Stimulated activated CD4-positive, alpha-beta T cell treated with anti-CD3 and anti-CD28 coated beads, Interleukin-4, amount 100 ng/mL, for 24 hours (primary cell): ENCODE results near the gene TMEM178A.
"Not testable (repeated sequence)": the region's sequence is repeated elsewhere in the genome, so short reads cannot be mapped to it uniquely, and the experiment has no call there.

Source experiments
- DNase-seq: peaks from one replicate; pipeline ENCODE4 v3.0.0-alpha.2; 2020

TMEM178A gene

DNA sequence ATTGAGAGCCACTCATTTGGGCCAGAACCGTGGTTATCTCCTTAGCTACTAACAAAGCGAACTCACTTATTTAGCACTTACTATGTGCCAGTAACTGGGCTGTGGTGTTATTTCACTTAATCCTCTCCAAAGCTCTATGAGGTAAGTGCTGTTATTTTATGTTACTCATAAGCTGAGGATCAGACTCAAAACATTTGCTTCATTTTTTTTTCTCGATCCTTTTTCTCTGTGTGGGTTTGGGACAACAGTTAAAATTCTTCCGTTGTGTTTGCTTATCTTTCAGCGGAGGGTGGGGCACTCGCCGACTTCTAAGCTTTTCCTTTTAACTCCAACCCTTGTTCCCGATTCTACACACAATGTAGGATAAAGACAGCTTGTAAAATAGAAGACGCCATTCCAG lies 52.8 kb downstream of the TMEM178A start:
- DNase-seq = no peak

DNA sequence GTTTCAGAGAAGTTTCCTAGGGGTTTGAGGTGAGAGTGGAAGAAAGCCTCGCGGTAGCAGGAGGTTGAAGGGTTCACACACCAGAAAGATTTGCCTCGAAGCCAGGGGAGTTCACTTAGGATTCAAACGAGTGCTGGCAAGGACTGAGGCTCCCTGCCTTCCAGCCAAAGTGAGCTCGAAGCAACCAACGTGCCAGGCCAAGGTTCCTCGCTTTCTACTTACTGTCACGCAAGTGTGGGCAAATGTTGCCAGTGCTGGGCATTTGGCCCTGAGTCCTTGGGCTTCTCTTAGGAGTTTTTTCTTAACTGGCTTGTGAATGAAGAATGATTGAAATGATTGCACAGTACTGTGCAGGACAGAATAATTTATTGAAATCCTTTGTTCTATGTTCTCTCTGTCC lies 53.6 kb downstream of the TMEM178A start:
- DNase-seq = no peak

DNA sequence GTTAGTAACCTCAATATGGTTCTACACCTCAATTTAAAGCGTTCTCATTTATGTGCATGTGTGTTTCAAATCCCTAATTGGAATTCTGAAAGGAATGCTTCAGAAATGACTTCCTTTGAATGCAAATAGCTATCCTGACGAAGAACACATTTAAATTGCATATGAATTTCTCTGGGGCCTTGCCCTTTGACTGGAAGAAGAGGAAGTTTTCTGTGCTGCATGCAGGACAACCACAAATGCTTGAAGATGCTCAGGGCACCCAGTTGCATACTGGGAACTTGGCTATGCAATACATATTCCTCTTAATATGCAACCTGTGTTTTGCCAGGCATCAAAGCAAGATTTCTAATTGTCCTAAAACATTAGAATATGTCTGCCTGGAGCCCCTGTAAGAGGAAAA lies 55.3 kb downstream of the TMEM178A start:
- DNase-seq = no peak

DNA sequence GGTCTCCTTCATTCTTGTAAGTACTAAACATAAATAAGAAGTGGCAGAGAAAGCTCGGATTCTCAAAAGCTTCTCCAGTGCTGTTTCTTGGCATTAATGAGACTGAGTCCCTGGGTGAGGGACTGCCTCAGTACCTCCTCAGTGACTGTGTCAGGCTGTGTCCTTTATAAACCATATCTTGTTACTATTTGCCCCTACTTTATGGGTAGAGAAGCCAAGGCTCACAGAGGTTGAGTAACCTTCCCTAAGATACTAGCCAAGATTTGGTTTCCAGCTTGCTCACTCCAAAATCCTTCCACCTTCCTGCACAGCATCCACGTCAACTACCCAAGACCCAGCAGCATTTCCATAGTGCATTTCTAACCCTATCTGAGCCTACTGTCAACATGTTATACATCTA lies 57.8 kb downstream of the TMEM178A start:
- DNase-seq = no peak

DNA sequence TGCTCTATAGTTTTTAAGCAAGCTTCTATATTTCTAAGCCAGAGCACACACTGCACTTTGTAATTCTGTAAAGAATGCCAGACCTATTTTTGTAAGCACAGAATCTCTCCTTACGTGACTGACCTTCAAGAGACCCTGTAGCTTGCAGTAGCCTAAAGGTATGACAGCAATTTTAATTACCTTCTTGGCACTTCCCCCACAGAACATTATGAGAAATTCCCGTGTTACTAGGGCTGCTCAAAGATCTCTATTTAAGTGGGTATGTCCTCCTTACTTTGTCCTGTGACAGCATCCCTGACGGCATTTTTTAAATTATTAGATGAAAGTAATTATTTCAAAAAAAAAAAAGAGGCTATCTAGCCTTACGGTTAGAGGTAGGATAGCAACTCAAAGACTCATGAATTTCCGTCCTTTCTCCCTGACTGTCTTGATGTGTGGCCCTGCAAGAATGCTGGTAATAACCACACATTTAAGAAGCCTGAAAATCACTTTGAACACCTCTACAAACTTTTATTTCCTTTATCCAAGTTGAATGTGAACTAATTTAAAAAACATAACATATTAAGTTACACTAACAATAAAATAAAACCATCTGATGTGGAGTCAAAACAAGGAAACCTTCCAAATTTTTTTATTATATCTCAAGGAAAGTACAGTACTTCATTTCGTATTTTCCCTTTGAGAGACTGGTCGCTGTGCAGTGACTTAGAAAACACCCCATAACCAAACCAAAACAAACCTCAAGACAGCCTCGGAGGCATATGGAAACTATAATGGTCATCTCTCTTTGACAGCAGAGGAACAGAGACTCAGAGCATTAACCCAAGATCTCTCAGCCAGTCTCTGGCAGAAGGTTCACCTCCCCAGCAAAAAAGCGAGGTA lies 58.5 kb downstream of the TMEM178A start:
- no peak for DNase-seq

DNA sequence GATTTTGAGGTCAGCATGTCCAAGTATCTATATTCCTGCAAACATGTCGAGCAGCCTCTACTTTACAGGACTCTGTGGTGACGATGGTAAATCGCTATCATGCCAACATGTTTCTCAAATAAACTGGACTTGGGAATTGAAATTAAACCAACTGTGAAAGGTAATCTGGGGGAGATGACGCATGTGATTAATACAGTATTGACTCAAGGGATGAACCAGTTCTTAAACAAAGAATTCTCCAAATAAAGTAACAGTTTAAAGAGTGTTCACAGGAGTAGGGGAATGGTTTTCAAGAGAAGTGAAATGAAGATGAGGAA lies 59.1 kb downstream of the TMEM178A start:
- no peak for DNase-seq

DNA sequence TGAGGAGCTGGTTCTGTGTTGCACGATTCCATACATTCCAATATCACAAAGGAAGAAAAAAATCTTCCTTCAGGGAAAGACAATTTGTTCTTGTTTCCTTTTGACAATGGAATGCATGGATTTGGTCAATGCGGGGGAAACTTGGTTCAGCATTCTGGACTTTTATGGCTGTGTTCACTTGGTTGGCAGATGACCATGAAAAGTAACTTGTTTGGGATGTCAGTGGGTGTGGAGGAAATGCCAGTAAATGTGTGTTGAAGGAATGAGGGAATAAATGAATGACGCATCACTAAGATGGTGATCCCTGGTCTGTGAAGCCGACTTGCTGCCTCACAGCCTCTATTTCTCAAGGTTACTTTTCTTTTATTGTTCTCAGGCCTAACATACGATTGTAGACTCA lies 59.7 kb downstream of the TMEM178A start:
- DNase-seq = no peak

DNA sequence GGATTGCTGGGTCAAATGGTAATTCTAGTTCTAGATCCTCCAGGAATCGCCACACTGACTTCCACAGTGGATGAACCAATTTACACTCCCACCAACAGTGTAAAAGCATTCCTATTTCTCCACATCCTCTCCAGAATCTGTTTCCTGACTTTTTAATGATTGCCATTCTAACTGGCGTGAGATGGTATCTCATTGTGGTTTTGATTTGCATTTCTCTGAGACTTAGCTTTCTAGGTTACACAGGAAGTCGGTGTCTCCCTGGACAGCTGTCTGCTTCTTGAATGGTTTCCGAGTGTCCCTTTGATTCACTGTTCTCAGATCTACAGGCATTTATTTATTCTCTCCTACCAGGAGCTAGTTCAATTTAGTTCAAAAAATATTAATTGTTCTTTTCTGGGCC lies 62.4 kb downstream of the TMEM178A start:
- DNase-seq = not testable (repeated sequence)

DNA sequence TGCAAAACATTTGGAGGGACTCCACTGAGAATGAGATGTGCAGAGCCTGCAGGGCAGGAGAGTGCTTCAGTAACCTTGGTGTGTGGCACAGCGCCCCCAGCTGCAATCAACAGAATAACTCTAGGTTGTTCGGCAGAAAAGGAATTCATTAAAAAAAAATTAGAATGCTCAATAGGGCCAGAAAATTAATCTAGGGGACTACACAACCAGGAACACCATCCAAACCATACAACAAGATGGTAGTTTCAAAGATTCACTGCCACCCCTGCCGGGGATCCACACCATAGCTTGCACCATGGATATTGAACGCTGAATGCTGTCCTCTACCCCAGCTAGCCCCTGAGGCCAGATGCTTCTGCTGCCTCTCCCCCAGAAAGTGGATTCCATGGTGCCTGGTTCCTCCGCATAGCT lies 63.2 kb downstream of the TMEM178A start:
- DNase-seq = peak; percentile 21

DNA sequence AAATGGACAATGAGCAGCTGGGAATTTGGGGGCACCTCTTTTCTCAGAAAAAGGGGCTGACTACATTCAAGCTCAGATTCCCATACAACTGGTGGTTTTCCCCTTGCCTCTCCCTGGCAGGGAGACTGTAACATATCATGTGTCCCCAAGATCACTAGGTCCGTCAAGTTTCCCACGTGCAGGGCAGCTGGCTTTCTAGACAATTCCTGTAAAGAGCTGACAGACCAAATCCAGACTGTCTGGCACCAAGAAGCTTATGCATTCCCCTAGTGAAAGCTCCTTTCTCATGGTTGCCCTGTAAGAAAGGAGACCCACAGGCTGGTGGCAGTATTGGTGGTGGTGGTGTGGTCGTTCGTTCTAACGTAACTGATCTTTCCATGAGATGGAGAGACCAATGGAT lies 64.6 kb downstream of the TMEM178A start:
- no peak for DNase-seq

DNA sequence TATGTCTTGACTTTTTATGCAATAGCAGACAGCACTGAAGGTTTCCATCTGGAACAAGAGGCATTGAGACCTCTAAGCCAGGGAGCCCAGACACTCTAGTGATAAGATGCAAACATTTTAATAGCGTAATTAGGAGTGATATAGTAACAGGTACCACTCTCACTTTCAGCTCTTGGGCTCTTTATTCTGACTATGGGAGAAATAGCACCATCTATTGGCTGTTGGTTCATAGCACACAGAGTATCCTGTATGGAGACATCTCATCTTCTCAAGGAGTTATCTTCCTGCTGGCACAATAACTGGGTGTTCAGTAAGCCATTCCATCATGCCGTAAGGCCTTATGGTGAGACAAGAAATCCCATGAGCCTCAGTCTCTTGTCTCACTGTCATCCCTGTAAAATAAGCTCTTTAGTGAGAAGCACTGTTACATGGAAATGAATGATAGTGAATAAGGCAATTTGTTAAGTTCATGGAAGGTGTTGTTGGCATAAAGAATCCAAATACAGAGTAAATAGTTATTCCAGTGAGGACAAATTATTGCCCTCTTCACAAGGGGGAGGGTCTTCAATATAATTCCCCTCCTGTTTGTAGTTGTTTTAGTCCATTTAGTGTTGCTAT lies 65.1 kb downstream of the TMEM178A start:
- no peak for DNase-seq

DNA sequence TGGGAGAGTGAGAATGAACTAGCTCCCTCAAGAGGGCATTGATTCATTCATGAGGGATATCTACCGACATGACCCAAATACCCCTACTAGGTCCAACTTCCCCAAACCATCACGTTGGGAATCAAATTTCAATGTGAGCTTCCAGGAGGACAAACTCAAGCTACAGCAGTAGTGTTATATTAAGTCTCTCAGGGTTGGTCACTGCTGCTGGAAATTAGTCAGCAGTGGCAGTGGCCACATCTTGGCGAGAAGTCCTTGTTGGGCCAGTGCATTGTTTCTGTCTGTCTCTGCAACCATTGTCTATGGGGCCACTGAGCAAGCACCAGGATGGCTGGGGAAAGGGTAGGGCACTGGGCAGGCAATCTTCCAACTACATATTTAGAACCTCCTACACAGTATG lies 65.8 kb downstream of the TMEM178A start:
- DNase-seq = no peak

DNA sequence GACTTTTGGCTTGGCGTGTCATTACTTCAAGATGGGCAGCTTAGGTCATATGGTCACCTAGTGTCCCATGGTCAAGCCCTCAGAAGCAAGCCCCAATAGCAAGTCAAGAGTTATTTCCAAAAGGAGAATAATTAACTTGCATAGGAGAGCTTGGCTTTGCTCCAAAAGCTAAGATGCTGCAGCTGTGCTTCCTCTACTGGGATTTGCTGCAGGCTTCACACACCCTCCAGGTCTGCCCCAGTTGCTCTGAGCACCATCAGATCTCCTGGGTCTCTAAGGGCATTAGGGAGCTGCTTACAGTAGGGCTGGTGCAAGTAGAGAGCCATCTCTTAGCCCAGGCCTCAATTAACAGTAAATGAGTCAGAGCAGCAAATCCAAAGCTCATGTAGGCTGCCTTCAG lies 66.8 kb downstream of the TMEM178A start:
- no peak for DNase-seq

DNA sequence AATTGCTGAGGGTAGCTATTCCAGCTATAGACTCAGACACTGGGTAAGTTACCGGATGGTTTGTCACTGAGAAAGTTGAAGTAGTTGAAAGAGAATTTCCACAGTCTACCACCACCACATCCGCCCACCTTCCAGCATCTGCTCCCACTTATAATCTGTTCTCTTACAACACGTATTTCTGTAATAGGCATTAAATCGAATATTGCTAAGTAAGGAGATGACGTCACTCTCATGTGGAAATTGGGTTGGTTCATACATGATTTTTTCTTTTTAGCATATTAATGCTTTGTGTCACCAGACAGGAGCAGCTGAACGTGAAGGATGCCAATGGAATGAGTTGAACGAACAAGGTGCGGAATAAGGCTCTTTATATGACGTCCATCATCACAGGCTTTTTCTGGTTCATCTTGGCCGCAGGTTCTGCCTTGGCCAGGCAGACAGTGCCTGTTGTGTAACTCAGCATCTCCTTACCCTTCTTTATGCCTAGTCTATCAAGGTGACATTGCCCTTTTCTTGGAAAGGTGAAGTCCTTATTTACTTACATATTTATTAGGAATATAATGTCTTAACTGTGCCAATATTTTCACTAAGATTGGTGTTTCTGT lies 67.5 kb downstream of the TMEM178A start:
- no peak for DNase-seq

DNA sequence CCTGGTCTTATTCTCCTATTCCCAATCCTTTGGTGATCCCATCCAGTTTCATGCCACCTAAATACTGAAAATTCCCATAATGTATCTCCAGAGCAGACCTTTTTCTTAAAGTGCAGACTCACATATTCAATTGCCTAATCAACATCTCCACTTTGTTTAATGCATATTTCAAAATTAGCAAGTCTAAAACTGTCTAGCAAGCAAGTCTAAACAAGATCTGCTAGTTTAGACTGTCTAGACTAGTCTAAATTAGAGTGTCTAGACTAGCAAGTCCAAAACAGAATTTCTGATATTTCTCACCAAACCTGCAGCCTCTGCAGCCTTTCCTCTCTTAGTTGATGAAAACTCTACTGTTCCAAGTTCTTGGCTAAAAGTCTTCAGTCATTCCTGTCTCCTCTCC lies 68.7 kb downstream of the TMEM178A start:
- DNase-seq = no peak

DNA sequence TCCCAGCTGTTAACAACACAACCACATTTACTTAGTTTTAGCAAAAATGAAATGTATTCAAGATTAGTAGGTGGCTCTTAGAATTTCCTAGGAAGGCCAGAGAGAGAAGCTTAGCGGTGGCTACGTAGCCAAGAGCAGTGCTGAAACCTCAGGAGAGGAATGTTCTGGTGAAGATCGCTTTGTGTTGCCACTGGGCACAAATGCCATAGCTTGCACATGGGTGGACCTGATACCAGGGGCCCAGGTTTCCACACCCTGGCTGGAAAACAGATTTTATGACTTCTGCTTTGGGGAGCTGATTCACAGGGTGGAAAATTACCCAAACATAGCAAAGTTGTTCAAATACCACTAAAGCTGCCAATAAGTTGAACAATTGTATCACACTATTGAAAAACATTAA lies 69.9 kb downstream of the TMEM178A start:
- no peak for DNase-seq

DNA sequence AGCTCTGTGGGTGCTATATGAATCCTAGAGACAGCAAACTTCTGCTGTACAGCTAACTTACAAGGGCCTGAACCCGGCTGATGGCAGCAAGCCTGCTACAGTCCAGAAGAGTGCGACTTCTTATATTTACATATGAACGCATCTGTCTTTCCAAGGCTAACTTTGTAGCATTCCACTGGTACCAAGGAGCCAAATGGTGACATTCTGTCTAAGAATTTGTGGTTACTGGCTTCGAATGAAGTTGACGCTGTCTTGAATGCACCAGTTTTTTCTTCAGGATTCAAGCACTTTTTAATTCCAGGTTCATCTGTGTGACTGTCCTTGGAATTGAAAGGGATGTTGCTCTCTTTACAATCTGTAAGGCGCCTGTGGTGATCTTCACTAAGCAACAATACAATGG lies 70.9 kb downstream of the TMEM178A start:
- DNase-seq = no peak

DNA sequence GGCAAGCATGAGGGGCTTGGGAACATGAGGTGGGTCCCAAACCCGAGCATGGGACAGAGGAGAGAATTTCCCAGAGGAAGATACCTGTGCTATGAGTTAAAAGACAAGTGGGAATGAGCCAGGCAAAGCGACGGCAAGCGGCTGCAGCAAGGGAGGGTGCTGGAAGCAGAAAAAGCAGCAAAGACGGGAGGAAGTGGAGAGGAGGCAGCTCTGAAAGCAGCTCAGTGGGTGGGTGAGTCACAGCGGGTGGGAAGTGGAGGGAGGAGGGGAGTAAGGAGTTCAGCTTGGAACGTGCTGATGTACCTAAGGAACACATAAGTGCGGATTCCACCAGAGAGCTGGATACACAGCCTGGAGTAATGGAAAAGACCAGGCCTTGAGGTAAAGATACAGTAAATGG lies 71.9 kb downstream of the TMEM178A start:
- no peak for DNase-seq

DNA sequence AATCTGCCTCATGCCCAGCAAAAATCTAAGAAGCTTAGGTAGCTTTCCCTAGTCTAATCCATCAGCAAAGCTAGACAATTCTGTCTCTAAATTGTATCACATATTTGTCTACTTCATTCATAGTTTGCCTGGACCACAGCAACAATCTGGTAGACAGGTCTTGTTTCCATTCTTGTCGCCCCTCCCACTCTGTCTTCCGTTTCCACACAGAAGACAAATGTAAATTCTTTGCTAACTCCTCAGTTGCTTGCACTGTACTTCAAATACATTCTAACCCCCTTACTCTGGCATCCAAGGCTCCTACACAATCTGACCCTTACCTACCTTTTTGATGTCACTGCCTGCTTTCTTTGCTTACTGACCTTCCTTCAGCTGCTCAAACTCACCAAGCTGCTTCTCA lies 73.2 kb downstream of the TMEM178A start:
- DNase-seq = no peak

DNA sequence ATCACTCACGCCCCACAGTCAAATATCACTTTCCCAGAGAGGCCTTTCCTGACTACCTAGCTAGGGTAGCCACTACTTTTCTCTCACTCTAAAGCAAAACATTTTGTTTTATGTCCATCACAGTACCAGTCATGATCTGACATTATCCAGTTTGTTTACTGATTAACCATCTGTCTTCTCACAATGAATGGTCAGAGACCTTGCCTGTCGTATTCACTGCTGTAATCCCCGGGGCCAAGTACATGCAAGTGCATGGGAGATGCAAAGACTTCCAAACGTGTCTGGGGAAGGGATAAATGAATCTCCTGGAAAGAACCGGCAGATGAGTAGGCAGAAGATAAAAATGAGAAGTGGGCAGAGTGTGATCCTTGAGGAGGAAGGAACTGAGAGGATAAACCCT lies 73.7 kb downstream of the TMEM178A start:
- no peak for DNase-seq

DNA sequence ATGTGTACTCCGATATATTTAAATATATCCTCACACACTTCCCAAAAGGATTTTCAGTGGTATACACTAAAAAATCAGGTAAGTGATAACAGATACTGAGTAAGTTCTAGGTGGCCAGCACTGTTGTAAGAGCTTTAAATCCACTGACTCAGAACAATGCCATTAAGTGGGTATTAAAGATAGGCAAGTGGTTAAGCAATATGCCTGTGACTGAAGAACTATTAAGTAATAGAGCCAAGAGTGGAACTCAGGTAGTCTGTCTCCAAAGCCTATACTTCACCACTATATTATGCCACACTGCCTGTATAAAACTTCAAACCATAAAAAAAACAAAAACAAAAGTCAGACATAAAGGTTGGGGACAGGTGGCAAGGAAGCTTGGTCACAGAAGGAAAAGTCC lies 76.2 kb downstream of the TMEM178A start:
- no peak for DNase-seq

DNA sequence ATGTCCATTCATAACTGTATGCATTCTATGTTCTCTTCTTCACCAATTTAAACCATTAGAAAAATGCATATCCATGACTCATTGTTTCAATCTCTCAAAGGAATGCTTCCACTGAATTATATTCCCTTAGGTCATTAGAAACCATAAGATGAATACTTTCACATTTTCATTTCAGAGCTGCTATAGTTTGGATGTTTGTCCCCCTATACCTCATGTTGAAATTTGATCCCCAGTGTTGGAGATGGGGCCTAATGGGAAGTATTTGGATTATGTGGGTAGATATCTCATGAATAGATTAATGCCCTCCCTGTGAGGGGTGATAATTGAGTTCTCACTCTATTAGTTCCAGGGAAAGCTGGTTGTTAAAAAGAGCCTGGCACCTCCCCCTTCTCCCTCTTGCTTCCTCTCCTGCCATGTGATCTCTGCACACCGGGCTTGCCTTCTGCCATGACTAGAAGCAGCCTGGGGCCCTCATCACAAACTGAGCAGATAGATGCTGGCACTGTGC lies 77.6 kb downstream of the TMEM178A start:
- no peak for DNase-seq

DNA sequence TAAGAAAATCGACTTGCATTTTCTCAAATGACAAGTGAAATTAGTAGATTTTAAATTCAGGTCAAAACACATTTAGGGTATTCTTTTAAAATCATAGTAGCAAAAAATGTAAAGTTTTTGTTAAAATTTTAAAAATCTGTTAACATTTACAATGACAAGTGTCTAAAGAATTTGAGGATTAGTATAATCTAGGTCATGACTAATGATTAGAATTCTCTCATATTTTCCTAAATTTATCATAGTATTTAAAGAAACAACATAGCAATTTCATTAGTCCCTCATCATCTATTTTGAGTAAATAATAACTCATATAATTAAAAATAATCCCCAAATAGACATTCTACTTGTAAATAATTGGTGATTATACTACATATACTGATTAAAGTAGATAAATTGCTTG lies 89.7 kb downstream of the TMEM178A start:
- no peak for DNase-seq

DNA sequence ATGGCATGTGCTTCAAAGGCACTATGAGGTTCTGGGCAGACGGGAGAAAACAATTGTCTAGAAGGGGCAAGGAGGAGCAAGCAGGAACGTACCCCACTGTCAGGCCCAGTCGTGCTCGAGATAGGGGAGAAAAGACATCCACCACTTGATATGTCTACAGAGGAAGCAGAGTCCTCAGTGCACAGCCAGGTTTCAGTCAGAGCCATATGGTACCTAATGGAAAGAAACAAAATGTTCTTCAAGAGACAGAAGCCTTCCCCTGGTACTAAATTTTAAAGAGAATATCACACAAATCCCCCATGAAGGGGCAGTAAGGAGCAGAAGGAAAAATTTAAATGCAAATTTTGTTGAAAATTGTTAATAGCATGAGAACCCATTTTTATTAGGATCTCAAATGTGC lies 91.4 kb downstream of the TMEM178A start:
- no peak for DNase-seq
